Prostate gland (tissue), 2 donors: ENCODE measurements around the gene SHFL.

Source experiments
- CTCF ChIP-seq, 4 experiments: fragments of 200-600 bp in 2 of 4; fragments of 450-650 bp in 2 of 4; sonication (generic) in 2 of 4; IDR thresholded peaks; 1 replicate in 3 of 4; 2 replicates in 1 of 4; pipeline ENCODE4 v1.5.1; 2016 to 2019; ENCODE audit warnings: antibody characterized with exemption in 4 of 4, mild to moderate bottlenecking in 2 of 4, moderate library complexity in 2 of 4
- POLR2AphosphoS5 ChIP-seq: sonication (generic); formaldehyde crosslinking; IDR thresholded peaks from one replicate; pipeline ENCODE4 v1.6.1; 2017; ENCODE audit warnings: antibody characterized with exemption

DNA sequence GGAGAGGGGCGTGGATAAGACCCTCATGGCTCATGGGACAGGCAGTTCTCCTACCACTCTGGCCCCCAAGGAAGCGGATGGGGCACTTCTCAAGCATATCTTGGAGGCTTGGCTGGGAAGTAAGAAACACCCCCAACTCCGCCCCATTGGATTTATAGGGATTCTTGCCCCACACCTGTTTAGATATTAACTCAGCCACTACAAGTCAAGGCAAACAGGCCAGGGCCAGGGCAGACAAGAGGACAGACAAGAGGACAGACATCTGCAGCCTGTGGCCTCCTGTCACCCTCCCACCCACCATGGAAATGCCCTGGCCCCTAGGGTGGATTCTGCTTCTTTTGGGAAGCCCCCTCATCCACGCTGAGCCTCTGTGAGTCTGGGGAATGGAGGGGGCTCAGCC, 48.8 kb upstream of the SHFL start:
- TF ChIP-seq CTCF (IDR thresholded peaks at IDR 0.05) (no peak), POLR2AphosphoS5 (no peak)
